ENCODE data around the gene B4GALT2. TPM values are rescaled to one million over a fixed set of nuclear protein-coding genes. Genes with fewer than 3 reads are reported as not detected.

Gene B4GALT2
- total and polyA plus RNA-seq, 2 of the 4 experiments (the other 2 are of a cell fraction) = 52.3 to 60.8 TPM

DNA sequence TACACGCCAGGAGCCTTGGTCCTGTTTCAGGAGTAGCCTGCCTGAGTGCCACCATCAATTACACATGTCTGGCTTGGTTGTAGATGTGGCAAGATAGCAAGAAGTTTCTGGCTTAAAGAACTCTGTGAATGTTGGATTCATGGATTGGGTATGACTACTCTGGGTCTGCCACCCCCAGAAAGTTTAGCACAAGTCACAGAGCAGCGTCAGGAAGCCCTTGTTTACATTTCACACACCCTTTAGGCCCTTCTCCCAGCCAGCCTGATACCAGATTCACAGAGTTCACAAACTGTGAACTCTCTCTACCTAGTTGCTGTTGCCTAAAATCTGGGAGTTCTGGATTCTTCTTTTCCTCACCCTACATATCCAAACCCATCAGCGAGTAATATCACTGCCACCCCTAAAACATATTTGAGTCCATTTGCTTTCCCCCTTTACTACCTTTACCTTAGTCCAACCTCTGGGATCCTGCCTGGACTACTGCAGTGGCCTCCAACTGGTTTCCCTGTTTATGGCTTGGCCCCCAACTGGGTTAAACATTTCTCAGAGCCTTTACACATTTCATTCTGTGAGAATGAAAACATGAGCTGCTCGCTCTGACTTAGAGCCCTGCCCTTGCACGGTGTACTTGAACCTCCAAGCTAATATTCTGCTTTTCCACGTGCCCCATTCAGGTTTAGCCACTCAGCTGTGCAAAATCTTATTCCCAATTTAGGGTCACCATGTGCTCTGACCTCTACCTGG is 8.3 kb downstream of the B4GALT2 start:
- no peak overlapping the region for H2AFZ ChIP-seq (replicated peaks; ENCODE audit: low read length, poor library complexity)
- peak; percentile 55 for DNase-seq
- intact Hi-C loops (cut with micrococcal nuclease) (no loop called here), dilution Hi-C loops (cut with HindIII; ENCODE audit: low sequenced_read_pairs, unreplicated experiment) (no loop called here), in situ Hi-C loops (cut with MboI; ENCODE audit: low sequenced_read_pairs) (no loop called here)
- peak overlapping the region; percentile 46; the same call in 1 of the 2 replicates for H2AK5ac ChIP-seq (ENCODE audit: low read depth, low read length)
- H3K4me1 ChIP-seq (ENCODE audit: control insufficient read depth, insufficient read depth, low read length) = peaks cover 18% of the 10 kb centered on the region
- peak overlapping the region; percentile 7 for H2BK5ac ChIP-seq (ENCODE audit: low read depth, low read length, poor library complexity, severe bottlenecking)
- H4K20me1 ChIP-seq (ENCODE audit: insufficient read depth, low read length) = peaks cover 31% of the 10 kb centered on the region
- H3K27me3 ChIP-seq (ENCODE audit: control insufficient read depth, insufficient read depth, low read length) = no peaks in the 10 kb centered on the region
- no peak overlapping the region for H3K56ac ChIP-seq (ENCODE audit: extremely low read depth, insufficient read depth, low read length)
- H3K14ac ChIP-seq (replicated peaks; ENCODE audit: low read depth, low read length) = 0 out of 2 replicates have a peak overlapping the region, but pooled peaks have one; percentile 70
- peak overlapping the region; percentile 42; the same call in 1 of the 2 replicates for H3K4ac ChIP-seq (ENCODE audit: low read depth, low read length)
- ATAC-seq (ENCODE audit: low read depth) = peak; percentile 3
- no peaks in the 10 kb centered on the region for H3K9me3 ChIP-seq (ENCODE audit: control insufficient read depth, insufficient read depth, low read length)
- BruUV-seq (replicated peaks) = no TSS peak
- no peak overlapping the region for H4K91ac ChIP-seq (ENCODE audit: insufficient read depth, low read depth, low read length)
- H3K36me3 ChIP-seq (ENCODE audit: control insufficient read depth, insufficient read depth, low read length) = peaks cover 28% of the 10 kb centered on the region
- H3K9ac ChIP-seq (ENCODE audit: low read depth, low read length) = no peak overlapping the region
- H2BK15ac ChIP-seq (ENCODE audit: low read depth, low read length) = 0 out of 3 replicates have a peak overlapping the region, but pooled peaks have one; percentile 34
- no peak overlapping the region for H2BK120ac ChIP-seq (ENCODE audit: low read depth, low read length)
- no peak overlapping the region for H4K5ac ChIP-seq (ENCODE audit: low read depth, low read length)
- H3K18ac ChIP-seq (ENCODE audit: low read depth, low read length) = no peak overlapping the region
- no peak overlapping the region for H2AK9ac ChIP-seq (replicated peaks; ENCODE audit: low read depth, low read length, poor library complexity)
- TF ChIP-seq CEBPB (IDR thresholded peaks at IDR 0.05; ENCODE audit: low read depth, low read length) (peak; percentile 38; the same call in 1 of the 2 replicates), MAZ (IDR thresholded peaks at IDR 0.05; ENCODE audit: borderline replicate concordance, low read depth, low read length) (no peak), BHLHE40 (IDR thresholded peaks at IDR 0.05; ENCODE audit: low read depth, low read length) (peak; percentile 56; the same call in 1 of the 2 replicates), FOS (IDR thresholded peaks at IDR 0.05; ENCODE audit: low read depth, low read length) (no peak)
- no peak overlapping the region for H3K4me3 ChIP-seq (ENCODE audit: insufficient read depth, low read depth, low read length)
- no peak overlapping the region for H3K27ac ChIP-seq (ENCODE audit: insufficient read depth, low read length)
- H3K4me2 ChIP-seq (ENCODE audit: low read depth, low read length) = no peak overlapping the region
- peak overlapping the region in 1 of 2 experiments; percentile 50; a peak in 1 of 4 replicates for H4K8ac ChIP-seq (ENCODE audit: low read depth in 2 of 2, low read length in 2 of 2)
- 92% methylated on average over 3 of the region's 6 CpGs; no CpG with 5 or more reads in 1 of the 2 experiments for WGBS, 2 experiments (ENCODE audit: extremely low coverage in 2 of 2, insufficient read length in 1 of 2)
- no peak overlapping the region for H2BK20ac ChIP-seq (ENCODE audit: low read depth, low read length)
- peaks cover 11 to 28% of the 10 kb centered on the region in 2 experiments for H3K79me1 ChIP-seq (ENCODE audit: low read depth in 1 of 2, low read length in 2 of 2)
- POLR2A ChIA-PET (ENCODE audit: unreplicated experiment) = interaction anchor here (0.5 kb wide), 1 partner anchor 645 kb away, joined by 4 read pairs; no protein-coding TSS in a partner anchor
- peaks cover 24% of the 10 kb centered on the region for H3K9me1 ChIP-seq (ENCODE audit: insufficient read depth, low read length)
- peak overlapping the region; percentile 56; the same call in 1 of the 2 replicates for H3K23ac ChIP-seq (ENCODE audit: low read depth, low read length)
- CTCF ChIA-PET = no interaction called here

Measured in IMR-90 (cell line).